A673 (cell line): ENCODE data around the gene SAMD11. TPM values are rescaled to one million over a fixed set of nuclear protein-coding genes. Genes with fewer than 3 reads are reported as not detected.
A peak's percentile ranks its signal among the peaks of the same experiment; 100 is the strongest.

ENCODE experiments used
- BruUV-seq: library from RNA; stranded (reverse); fragments of 400-500 nt; replicated peaks from 2 replicates; lab custom pipeline; 2021; lab: Mats Ljungman, UMichigan
- CTCF ChIA-PET: fragments of 300-600 bp; sonication (Branson Sonifier 250); formaldehyde crosslinking; loops from one replicate; lab custom pipeline; 2022; ENCODE audit warnings: antibody characterized with exemption; lab: Charles Lee
- POLR2A ChIA-PET: fragments of 300-600 bp; sonication (Branson Sonifier 250); formaldehyde crosslinking; loops from one replicate; lab custom pipeline; 2022; ENCODE audit warnings: antibody characterized with exemption; ENCODE audit not compliant: low non-redundant PET; lab: Charles Lee
- DNase-seq: peaks from one replicate; pipeline ENCODE4 v3.0.0-alpha.2; 2015; ENCODE audit warnings: low spot score
- H3K27ac ChIP-seq: fragments of 200-600 bp; sonication (generic); 2 replicates; pipeline ENCODE4 v1.5.1; 2016; ENCODE audit warnings: mixed run types, low read depth, mild to moderate bottlenecking, mixed read lengths, antibody characterized with exemption, low read length; ENCODE audit not compliant: poor library complexity, severe bottlenecking
- H3K27me3 ChIP-seq: fragments of 200-600 bp; sonication (generic); replicated peaks from 2 replicates; pipeline ENCODE4 v1.6.1; 2017; ENCODE audit warnings: mixed run types, low read depth, mild to moderate bottlenecking, mixed read lengths, antibody characterized with exemption, low read length; ENCODE audit not compliant: insufficient read depth, poor library complexity
- H3K36me3 ChIP-seq: fragments of 200-600 bp; sonication (generic); 2 replicates; pipeline ENCODE4 v1.6.1; 2016; ENCODE audit warnings: mixed run types, mild to moderate bottlenecking, mixed read lengths, antibody characterized with exemption, low read length; ENCODE audit not compliant: insufficient read depth, poor library complexity, severe bottlenecking
- H3K4me1 ChIP-seq: fragments of 200-600 bp; sonication (generic); 2 replicates; pipeline ENCODE4 v1.6.1; 2017; ENCODE audit warnings: mixed run types, mild to moderate bottlenecking, mixed read lengths, antibody characterized with exemption, low read length; ENCODE audit not compliant: insufficient read depth, poor library complexity, severe bottlenecking
- H3K4me3 ChIP-seq: fragments of 200-600 bp; sonication (generic); 2 replicates; pipeline ENCODE4 v1.5.1; 2016; ENCODE audit warnings: low read depth, mixed run types, mild to moderate bottlenecking, mixed read lengths, low read length; ENCODE audit not compliant: poor library complexity, severe bottlenecking
- H3K9me3 ChIP-seq: fragments of 200-600 bp; sonication (generic); 2 replicates; pipeline ENCODE4 v1.6.1; 2016; ENCODE audit warnings: mixed run types, low read depth, mild to moderate bottlenecking, mixed read lengths, antibody characterized with exemption, low read length; ENCODE audit not compliant: poor library complexity, severe bottlenecking
- EZH2 ChIP-seq: fragments of 200-600 bp; sonication (generic); IDR thresholded peaks from 2 replicates; pipeline ENCODE4 v1.6.1; 2017; ENCODE audit warnings: borderline replicate concordance, low read depth, mild to moderate bottlenecking, mixed read lengths, antibody characterized with exemption, low read length; ENCODE audit not compliant: poor library complexity, severe bottlenecking
- intact Hi-C: fragments of 100-400 bp; cut with micrococcal nuclease; formaldehyde crosslinking; loops from one replicate; pipeline ENCODE4 v1.10.0; 2022; ENCODE audit not compliant: unreplicated experiment
- total RNA-seq: library from RNA; stranded (reverse); gene quantifications from 2 replicates; pipeline ENCODE4 v1.2.3, GENCODE V29; 2021
- TF ChIP-seq, protein P1 (sequence below): fragments of 300-800, 200-600 bp; sonication (generic); conservative IDR thresholded peaks from 2 replicates; pipeline ENCODE4 v1.5.1; 2017; ENCODE audit warnings: low read depth, mild to moderate bottlenecking, antibody characterized with exemption, low read length, moderate library complexity, mixed read lengths

SAMD11 gene
- total RNA-seq, 1 experiment from 2014 or later, result 28.4 TPM

- Histone ChIP-seq H3K27ac (no peak overlapping the region), H3K4me3 (no peak overlapping the region), H3K27me3 (no peaks in the 10 kb centered on the region), H3K4me1 (peaks cover 8% of the 10 kb centered on the region), H3K9me3 (no peaks in the 10 kb centered on the region), H3K36me3 (peaks cover 6% of the 10 kb centered on the region)
- intact Hi-C loops, result no loop called here
- DNase-seq, result no peak
- ChIA-PET POLR2A (no interaction called here), CTCF (no interaction called here)
- BruUV-seq, result no TSS peak
- TF ChIP-seq EZH2, result no peak
Measured at GRCh38 chr1:964691-965525, 41.2 kb downstream of the SAMD11 start.

- POLR2A ChIA-PET, result no interaction called here
- Histone ChIP-seq H3K4me3 (no peak overlapping the region), H3K4me1 (peaks cover 8% of the 10 kb centered on the region), H3K9me3 (no peaks in the 10 kb centered on the region), H3K36me3 (peaks cover 6% of the 10 kb centered on the region), H3K27me3 (peaks cover 7% of the 10 kb centered on the region), H3K27ac (no peak overlapping the region)
- no peak for TF ChIP-seq EZH2
- TF ChIP-seq, protein P1, sequence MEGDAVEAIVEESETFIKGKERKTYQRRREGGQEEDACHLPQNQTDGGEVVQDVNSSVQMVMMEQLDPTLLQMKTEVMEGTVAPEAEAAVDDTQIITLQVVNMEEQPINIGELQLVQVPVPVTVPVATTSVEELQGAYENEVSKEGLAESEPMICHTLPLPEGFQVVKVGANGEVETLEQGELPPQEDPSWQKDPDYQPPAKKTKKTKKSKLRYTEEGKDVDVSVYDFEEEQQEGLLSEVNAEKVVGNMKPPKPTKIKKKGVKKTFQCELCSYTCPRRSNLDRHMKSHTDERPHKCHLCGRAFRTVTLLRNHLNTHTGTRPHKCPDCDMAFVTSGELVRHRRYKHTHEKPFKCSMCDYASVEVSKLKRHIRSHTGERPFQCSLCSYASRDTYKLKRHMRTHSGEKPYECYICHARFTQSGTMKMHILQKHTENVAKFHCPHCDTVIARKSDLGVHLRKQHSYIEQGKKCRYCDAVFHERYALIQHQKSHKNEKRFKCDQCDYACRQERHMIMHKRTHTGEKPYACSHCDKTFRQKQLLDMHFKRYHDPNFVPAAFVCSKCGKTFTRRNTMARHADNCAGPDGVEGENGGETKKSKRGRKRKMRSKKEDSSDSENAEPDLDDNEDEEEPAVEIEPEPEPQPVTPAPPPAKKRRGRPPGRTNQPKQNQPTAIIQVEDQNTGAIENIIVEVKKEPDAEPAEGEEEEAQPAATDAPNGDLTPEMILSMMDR, result no peak
- BruUV-seq, result no TSS peak
- DNase-seq, result no peak
- CTCF ChIA-PET, result no interaction called here
- intact Hi-C loops, result no loop called here
Measured at GRCh38 chr1:965526-966134, 41.9 kb downstream of the SAMD11 start.

DNA sequence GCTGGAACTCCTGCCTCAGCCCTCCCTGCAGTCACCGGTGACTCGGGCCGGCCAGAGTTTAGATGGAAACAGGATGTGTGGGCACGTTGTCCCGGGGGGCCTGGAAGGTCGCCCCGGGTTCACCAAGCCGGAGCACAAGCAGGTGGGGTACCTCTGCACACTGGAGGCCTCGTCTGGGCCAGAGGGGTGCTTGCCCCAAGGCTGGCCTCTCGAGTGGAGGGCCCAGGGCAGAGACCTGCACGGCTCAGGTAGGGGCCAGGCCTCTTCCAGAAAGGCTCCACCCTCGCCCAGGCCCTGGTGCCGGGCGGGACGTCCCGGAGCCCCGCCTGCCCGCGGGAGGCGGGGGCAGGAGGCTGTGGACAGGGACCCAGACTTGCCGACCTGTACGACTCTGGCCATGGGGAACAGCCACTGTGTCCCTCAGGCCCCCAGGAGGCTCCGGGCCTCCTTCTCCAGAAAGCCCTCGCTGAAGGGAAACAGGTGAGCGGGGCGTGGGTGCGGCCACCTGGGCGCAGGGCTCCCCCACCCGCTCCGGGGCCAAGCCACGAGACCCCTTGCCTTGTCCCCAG, 42.5 kb downstream of the SAMD11 start, which contains the start of gene PLEKHN1:
TSS of gene PLEKHN1 (plus strand) at position 348 of the 569 bp plus-strand sequence. CDS start at position 398, 50 bp downstream.
- H3K27ac ChIP-seq, result no peak within 1 kb of the TSS

More for the DNA sequence above, 42.5 kb downstream of the SAMD11 start, which contains the start of gene PLEKHN1:
- intact Hi-C loops, result no loop called here
- CTCF ChIA-PET, result no interaction called here
- TF ChIP-seq, protein P1, result no peak
- TF ChIP-seq EZH2, result no peak
- H3K27me3 ChIP-seq, result peaks cover 13% of the 10 kb centered on the region
- BruUV-seq, result no TSS peak
- no peaks in the 10 kb centered on the region for H3K9me3 ChIP-seq
- peaks cover 8% of the 10 kb centered on the region for H3K4me1 ChIP-seq
- no peak for DNase-seq
- POLR2A ChIA-PET, result no interaction called here
- peaks cover 6% of the 10 kb centered on the region for H3K36me3 ChIP-seq
- peak within 1 kb of the TSS; percentile 51 for H3K4me3 ChIP-seq
